HG02870 (cell line): ENCODE measurements around the gene PLXNB1.

Source experiments
- ATAC-seq: cut with Tn5 transposase; IDR thresholded peaks from one replicate; pipeline ENCODE4 v1.9.1; 2021; ENCODE audit warnings: mild to moderate bottlenecking, moderate library complexity; ENCODE audit not compliant: unreplicated experiment

PLXNB1 gene

DNA sequence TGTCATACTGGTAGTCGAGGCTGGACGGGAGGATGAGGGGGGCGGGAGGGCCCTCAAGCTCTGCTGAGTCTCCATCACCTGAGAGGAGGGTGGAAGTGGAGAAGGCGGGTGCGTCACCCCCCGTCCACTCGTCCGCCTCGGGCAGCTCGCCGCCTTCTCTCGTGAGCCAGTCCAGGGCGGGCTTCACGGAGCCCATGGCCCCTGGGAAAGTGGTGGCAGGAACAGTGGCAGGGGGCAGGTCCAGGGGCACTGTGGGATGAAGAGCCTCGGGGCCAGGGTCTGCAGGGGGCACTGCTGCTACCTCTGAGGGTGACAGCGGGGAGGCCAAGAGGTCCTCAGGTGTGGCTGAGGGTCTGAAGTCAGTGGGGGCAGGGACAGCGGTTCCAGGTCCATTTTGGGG lies 10.3 kb downstream of the PLXNB1 start:
- no peak for ATAC-seq

- ATAC-seq, result no peak
Observed at GRCh38 chr3:48419149-48419548, 10.7 kb downstream of the PLXNB1 start.

DNA sequence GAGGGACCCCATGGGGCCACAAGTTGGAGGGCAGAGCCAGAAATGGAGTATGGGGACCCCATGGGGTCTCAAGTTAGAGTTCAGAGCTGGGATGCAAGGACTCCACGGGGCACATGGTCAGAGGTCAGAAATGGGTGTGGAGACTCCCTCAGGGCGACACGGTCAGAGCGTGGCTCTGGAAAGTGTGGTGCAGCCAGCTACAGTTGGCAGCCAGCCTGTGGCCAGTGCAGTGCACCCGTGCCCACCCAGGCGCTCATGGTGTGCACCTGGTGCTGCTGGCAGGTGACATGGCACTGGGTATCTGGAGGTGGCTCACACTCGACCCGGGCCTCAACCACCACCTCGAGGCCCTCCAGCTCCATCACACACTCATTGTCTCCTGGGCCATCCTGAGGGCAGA lies 11.2 kb downstream of the PLXNB1 start:
- no peak for ATAC-seq

GRCh38 chr3:48418140-48418539 lies 11.7 kb downstream of the PLXNB1 start:
- ATAC-seq, result no peak

- ATAC-seq, result no peak
Observed at GRCh38 chr3:48417529-48418108, 12.3 kb downstream of the PLXNB1 start.

DNA sequence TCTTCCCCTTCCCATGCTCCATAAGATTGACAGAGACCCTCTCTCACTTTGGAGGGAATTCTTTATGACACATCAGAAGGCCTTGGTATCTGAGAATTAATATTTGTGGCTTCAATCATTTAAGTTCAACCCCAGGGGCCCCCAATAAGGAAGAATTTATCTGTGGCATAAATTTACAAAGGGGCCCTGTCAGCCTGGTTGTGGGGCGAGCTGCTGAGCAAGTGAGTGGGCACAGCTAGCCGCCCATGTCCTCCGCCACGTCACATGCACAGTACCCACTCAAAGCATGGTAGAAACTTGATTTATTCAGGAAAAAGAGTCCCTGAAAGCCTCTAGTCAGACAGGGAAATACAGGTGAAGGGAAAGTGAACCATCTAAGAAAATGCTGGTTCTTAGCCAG lies 13.3 kb downstream of the PLXNB1 start:
- ATAC-seq, result no peak

GRCh38 chr3:48416091-48416505 lies 13.8 kb downstream of the PLXNB1 start:
- ATAC-seq, result no peak

DNA sequence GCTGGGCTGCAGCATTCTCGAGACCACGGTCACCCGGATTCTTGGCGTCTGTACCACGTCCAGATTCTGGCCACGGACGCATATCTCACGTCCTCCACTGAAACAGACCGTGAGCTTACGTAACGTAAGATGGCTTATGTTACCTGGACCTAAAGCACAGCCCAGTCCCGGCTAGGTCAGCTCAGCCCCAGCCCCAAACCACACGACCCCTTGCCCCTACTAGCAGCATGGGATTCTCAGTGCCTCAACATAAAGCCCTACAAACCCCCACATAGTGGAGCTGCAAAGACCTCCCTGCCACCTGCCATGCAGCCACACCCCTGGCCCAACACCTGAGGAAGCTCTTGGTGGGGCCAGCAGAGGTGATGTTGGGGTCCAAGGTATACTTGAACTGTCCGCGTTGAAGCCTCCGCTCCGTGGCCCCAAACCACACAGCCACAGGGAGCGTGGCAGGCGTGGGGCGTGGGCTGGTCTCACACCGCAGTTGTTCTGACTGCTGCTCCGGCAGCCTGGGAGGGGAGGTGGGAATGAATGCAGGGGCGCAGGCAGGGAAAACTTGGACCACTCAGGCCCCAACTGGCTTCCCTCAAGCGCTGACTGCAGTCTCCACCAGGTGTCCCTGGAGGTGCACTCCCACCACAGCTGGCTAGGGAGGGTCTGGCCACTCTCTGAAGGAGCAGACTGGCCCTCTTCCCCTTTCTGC lies 14.5 kb downstream of the PLXNB1 start:
- ATAC-seq, result no peak

DNA sequence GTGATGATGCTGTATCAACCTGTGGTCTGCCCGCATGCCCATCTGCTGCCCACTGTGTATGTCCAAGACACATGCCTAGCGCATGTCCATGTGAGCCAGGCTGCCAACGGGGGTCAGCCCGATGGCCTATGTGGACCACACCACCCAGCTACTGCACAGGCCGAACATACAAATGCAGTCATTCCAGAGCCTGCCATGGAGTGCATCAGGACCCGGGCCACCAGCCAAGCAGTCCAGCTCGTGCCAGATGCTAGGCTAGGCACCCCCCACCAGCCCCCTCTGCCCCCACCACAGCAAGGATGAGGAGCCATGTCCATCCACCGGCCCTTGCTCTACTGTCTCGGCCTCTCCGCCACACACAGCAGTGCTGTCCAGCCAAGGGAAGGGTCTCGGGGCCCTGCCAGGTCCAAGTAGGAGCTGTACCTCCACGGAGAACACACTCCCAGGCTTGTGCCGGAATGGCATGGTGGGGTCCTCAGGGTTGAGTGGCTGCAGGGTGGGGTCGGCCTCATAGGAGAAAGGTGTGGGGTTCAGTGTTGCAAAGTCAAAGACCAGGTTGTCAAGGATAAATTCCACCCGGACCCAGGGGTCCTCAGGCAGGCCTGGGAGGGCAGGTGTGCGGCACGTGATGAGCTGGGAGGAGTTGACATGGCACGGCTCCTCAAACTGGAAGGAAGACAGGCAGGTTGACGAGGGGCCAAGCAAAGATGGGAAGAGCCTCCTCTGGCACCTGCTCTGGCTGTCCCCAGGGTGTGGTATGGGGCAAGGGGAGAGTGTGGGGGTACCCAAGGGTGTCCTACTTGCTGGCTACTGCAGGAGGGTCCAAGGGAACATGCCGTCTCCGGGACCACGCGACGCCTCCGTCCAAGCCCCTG lies 15.3 kb downstream of the PLXNB1 start:
- no peak for ATAC-seq

- no peak for ATAC-seq
Observed at GRCh38 chr3:48413611-48414010, 16.3 kb downstream of the PLXNB1 start.

DNA sequence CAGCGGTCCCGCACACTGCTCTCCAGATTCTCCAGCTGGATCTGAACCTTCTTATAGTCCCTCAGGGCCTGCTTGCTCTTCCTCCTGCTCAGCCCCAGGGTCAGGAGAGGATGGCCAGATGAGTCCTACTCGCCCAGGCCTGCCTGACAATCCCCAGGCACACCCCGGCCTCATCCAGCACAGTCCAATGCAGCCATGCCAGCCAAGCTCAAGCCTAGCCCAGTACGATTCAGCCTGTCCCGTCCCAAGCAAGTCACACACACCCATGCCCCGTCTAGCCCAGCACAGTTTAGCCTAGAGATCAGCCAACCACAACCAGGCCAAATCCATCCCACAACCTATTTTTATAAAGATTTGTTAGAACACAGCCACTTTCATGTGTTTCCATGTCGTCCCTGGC lies 16.8 kb downstream of the PLXNB1 start:
- ATAC-seq, result no peak

DNA sequence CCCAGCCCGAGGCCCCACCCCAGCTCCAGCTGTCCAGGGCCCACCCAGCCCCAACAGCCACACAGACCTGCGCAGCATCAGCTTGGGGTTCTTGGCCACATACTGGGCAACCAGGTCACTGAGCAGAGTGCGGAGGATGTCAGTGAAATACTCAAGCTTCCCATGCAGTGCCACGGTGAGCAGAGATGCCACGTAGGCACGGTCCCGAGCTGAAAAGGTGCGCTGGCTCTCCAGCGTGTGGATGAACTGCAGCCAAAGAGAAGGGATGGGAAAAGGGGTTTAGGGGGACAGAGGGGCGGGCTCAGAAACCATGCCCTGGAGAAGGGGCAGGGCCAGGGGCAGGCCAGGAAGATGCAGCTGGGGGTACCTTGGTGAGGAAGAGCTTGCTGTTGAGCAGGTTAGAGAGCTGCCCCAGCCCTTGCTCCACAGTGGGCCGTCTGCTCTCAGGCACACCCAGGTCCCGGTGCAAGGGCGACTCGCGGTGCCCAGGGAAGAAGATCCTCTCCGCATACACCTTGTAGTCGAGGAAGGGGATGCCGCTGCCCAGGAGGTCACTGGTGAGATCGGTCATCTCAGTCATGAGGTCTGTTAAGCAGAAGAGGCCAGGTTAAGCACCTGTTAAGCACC lies 17.4 kb downstream of the PLXNB1 start:
- ATAC-seq, result no peak

- no peak for ATAC-seq
Observed at GRCh38 chr3:48411606-48412374, 18.1 kb downstream of the PLXNB1 start.

GRCh38 chr3:48411041-48411588 lies 18.8 kb downstream of the PLXNB1 start:
- no peak for ATAC-seq

GRCh38 chr3:48410205-48411040 lies 19.5 kb downstream of the PLXNB1 start:
- no peak for ATAC-seq

DNA sequence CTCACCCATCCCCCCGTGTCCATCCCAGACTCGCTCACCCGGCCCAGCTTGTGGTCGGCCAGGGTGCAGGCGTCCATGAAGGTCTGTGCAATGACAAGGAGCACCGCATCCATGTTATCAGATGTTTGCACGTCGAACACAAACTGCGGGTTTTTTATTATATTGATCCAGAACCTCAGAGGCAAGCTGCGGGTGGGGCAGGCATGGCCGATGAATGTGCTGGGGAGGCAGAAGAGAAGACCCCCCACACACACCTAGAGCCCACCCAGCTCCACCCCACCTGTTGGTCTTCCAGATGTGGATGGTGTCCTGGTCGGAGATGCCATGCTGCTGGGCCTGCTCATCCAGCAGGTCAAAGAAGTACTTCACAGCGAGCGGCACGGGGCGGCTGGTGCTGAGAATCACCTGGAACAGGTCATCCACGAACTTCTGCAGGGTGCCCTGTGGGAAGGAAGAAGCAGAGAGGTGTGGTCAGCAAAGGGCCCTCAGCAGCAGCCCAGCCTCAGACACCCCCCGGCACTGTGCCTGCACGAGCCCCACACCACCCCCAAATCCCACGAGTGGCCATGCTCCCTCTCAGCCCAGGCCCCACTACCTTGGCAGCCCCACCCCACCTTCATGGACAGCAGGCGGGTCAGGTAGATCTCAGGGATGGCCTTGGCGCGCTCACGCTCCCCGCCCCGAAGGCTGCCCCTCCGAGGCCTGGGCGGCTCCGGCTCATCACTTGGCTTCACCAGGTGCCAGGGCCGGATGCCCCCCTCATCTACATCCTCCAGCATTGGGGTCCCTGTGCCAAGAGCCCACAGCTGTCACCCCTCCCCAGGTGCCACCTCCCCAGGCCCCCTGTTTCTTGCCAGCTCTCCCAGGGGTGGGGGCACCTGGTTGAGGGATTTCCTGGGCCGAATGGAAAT lies 20.3 kb downstream of the PLXNB1 start:
- ATAC-seq, result no peak

GRCh38 chr3:48408823-48409281 lies 21.0 kb downstream of the PLXNB1 start:
- ATAC-seq, result no peak

- no peak for ATAC-seq
Observed at GRCh38 chr3:48407542-48408099, 22.3 kb downstream of the PLXNB1 start.
